NCI-H2196 (cell line): ENCODE measurements around the gene IPP.
"Not testable (repeated sequence)": the region's sequence is repeated elsewhere in the genome, so short reads cannot be mapped to it uniquely, and the experiment has no call there.

Experiments used
- DNase-seq: peaks from one replicate; lab custom pipeline; 2025; ENCODE audit not compliant: unreplicated experiment; lab: John Stamatoyannopoulos, UW

Gene IPP

DNA sequence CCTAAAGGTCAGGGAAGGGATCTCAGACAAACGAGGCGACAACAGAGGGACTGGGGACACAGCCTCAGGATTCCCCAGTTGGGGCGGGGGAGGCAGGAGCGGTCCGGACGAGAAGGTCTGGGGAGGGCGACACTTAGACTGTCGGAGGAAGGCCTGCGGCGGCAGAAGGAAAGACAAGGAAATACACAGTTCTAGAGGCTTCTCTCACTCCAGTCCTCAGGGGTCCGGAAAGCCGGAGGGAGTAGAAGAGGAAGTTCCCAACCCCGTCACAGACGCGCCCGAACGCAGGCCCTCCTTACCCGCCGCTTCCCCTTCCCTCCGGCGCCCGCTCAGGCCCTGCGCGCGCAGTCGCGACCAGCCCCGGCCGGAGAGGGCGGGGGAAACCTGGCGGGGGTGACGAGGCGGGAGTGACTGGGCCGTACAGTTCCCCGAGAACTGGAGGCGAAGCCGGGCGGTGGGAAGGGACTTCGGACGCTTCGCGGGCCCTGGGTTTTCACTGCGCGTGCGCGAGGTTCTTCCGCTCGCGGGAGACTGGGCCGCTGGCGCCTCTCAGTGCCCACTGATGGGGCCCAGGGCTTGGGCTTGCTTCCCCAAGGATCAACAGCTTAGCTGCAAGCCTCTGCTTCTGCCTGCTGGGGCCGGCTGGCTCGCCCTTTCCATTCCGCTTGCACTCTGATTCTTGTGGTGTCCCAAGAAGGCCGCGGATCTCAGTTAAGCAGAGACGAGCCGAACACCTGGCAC lies at the start of gene IPP:
Gene IPP, minus strand, starts transcription at position 356 of the 741 bp plus-strand sequence. CDS start 4,242 bp downstream, outside the sequence.
- DNase-seq: peak; percentile 99

DNA sequence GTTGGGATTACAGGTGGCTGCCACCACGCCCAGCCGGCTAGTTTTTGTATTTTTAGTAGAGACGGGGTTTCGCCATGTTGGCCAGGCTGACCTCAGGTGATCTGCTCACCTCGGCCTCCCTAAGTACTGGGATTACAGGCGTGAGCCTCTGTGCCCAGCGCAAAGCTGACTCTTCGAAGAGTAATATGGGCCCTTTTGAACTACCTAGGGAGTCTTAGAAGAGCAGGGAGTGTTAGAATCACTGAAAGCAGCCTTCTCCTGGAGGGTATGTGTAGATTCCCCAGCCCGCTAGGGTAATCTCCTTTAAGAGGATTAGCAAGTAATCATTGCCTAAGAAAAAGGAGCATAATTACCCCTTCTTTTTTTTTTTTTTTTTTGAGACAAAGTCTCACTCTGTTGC lies 46.5 kb upstream of the IPP start:
- no peak for DNase-seq

DNA sequence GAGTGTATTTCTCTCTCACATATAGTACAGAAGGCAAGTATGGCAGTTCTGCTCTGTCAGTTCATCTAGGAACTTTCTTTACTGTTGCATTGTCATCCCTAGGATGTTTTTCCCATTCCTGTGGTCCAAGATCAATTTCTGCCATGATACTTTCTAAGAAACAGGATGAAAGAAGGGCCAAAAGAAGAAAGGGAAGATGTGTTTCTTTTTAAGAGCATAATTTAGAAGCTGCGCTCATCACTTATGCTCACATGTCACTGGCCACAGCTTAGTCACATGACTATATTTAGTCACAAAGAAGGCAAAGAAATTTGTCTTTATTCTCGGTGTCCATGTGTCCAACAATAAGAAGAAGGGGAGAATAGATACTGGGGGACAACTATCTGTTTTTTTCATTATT lies 45.9 kb upstream of the IPP start:
- no peak for DNase-seq

DNA sequence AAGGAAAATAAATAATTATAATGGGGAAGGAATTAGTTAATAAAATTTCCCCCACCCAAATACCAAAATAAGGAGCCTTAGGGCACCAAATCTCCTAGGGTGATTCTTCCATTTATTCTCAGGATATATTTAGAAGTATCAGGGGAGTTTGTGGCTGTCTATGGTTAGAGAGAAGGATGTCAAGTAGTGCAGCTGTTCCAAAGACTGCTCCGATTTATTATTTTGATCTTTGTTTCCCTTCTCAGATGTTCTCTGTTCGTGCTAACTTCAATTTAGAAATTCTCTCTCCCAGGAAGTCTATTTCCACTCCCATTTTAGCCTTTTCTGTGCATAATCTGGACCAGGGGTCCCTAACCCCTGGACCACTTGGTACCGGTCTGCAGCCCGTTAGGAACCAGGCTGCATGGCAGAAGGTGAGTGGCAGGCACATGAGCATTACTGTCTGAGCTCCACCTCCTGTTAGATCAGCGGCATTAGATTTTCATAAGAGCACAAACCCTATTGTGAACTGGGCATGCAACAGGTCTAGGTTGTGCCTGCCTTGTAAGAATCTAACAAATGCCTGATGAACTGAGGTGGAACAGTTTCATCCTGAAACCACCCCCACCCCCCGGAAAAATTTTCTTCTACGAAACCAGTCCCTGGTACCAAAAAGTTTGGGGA lies 43.6 kb upstream of the IPP start:
- DNase-seq: no peak

DNA sequence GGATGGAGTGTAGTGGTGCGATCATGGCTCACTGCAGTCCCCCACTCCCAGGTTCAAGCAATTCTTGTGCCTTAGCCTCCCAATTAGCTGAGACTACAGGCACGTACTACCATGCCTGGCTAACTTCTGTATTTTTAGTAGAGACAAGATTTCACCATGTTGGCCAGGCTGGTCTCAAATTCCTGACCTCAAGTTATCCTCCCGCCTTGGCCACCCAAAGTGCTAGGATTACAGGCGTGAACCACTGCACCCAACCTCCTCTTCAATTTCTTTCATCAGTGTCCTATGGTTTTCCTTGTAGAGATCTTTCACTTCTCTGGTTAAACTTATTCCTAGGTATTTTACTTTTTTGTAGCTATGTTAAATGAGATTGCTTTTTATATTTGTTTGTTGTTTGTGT lies 42.3 kb upstream of the IPP start:
- DNase-seq: no peak

DNA sequence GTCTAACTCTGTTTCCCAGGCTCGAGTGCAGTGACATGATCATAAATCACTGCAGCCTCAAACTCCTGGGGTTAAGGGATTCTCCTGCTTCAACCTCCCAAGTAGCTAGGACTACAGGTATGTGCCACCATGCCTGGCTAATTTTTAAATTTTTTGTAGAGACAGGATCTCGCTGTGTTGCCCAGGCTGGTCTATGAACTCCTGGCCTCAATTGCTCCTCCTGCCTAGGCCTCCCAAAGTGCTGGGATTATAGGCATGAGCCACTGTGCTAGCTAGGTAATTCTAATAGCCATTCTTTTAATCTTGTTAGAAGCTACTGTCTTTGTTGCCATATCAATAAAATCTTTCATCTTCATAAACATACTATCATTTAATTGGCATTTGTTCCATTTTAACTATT lies 39.1 kb upstream of the IPP start:
- DNase-seq: no peak

DNA sequence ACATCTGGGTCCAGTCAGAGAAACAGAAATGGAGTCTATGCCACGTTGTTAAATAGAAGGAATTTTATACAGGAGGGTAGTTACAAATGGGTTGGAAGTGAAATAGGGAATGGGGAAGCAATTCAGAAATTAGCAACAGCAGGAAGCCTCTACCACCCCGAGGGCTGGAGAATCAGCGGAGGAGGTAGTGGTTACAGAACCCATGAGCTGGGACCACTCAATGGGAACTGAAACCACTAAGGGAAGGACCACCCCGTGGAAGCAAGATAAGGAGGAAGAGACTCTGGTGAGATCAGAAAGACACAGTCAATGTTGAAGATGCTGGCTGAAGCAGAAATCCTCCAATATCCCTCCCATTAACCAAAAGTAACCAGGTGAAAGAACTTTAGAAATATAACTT lies 37.5 kb upstream of the IPP start:
- no peak for DNase-seq

DNA sequence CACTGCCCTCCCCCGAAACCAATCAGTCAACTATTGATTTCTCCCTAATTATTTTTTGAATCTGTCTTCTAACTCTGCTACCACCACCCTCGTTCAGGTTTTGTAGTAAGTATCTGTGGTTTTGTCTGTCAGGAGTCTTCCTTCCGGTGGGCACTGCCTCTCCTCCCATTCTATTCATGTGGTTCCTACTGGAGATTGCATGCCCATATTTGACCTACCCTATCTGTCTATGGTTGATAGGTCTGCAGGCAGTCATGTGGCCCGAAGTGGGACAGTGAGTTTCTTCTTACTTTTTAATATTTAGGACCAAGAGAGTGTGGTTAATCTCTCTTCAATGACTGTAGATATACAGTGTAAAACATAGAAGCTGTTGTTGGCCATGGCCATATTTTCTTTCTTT lies 35.1 kb upstream of the IPP start:
- no peak for DNase-seq

DNA sequence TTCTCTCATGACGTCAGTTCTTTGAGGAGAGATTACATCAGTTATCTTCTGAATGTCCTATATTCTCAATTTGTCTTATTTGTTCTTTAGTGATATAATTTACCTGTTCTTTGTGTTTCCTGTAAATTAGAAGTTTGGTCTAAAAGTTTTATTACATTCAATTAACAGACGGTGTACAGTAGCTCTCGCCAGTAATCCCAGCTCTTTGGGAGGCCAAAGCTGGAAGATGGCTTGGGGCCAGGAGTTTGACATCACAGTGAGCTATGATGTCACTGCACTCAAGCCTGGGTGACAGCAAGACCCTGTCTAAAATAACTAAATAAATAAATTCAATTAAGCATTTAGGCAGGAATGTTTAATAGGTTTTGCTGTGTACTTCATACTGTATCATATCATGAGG lies 25.3 kb upstream of the IPP start:
- no peak for DNase-seq

DNA sequence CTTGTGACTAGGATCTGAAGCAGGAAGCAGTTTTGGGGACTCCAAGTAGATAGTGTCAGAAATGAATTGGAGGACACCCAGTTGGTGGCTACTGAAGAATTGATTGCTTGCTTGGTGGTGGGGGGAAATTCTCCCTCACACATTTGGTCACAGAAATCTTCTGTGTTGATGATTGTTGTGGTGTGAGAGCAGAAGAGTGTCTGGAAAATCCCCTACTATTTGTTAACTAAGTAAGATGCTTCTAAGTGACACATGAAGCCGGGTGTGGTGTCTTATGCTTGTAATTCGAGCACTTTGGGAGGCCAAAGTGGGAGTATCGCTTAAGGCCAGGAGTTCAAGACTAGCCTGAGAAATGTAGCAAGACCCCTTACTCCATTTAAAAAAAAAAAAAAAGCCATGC lies 22.5 kb upstream of the IPP start:
- DNase-seq: no peak

DNA sequence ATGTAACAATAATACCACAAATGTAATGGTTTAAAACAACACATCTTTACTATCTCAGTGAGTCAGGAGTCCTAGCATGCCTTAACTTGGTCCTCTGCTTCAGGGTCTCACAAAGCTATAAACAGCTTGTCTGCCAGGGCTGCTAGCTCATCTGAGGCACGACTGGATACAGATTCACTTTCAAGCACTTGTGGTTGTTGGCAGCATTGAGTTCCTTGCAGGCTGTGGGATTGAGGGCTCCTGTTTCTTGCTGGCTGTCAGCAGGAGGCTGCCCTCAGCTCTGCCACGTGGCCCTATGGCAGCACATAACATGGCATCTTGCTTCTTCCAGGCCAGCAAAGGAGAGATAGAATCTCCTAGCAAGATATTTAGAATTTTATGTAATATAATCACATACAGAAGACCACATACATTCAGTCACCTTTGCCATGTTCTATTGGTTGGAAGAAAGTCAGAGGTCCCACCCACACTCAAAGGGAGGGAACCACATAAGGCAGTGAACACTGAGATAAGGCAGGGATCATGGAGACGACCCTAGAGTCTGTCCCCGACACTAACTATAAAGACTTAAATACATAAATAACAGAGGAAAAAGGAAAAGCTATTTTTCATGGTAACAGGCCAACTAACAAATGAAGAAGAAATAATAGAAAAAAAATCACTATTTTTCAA lies 18.9 kb upstream of the IPP start:
- DNase-seq: peak; percentile 10

DNA sequence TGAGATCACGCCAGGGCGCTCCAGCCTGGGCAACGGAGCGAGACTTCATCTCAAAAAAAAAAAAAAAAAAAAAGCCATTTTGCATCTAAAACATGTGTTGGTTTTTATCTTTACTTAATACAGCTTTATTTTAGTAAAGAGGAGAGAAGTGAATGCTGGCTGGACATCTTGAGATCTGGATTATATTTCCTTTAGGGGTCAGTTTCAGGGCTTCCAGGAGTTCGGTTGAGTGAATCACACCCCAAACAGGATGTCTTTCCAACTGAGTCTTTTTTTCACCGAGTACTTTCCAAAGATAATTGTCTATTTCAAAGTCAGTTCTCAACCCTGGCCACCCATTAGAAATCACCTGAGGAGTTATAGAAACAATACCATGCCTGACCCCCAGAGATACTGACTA lies 16.6 kb upstream of the IPP start:
- DNase-seq: no peak

DNA sequence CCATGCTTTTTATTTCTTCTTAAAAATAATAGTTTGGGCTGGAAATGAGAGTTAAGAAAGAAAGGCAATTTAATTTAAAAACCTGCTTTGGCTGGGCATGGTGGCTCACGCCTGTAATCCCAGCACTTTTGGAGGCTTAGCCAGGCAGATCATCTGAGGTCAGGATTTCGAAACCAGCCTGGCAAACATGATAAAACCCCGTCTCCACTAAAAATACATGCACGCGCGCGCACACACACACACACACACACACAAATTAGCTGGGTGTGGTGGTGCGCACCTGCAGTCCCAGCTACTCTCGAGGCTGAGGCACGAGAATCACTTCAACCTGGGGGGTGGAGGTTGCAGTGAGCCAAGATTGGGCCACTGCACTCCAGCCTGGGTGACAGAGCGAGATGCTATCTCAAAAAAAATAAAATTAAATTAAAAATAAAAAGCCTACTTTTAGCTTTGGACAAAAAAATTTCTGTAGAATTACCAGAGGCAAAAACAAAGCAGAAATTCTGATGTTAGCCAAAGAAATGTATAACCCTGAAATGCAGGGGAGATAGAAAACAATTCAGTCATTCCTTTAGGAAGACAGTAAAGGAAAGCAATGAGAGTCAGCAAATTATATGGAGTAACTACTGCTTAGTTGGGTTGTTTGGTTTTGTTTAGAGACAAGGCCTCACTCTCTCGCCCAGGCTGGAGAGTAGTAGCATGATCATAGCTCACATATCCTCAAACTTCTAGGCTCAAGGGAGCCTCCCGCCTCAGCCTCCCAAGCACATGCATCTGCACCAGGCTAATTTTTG lies 15.7 kb upstream of the IPP start:
- no peak for DNase-seq

DNA sequence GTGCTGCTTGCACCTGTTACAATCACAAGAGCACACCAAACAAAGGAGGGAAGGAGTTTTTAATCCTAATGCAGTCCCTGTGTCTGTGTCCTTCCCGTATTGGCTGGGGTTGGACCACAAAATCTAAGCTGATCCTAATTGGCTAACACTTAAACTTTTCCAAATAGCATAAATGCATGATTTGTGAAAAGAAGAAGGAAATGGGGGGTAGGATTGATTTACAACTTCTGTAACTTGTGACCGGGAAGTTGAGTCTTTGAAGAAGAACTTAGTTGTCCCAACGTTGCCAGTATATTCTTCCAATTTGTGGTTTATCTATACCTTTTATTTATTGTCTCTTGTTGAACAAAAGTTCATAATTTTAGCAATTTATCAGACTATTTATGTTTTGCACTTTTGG lies 11.8 kb upstream of the IPP start:
- DNase-seq: no peak

DNA sequence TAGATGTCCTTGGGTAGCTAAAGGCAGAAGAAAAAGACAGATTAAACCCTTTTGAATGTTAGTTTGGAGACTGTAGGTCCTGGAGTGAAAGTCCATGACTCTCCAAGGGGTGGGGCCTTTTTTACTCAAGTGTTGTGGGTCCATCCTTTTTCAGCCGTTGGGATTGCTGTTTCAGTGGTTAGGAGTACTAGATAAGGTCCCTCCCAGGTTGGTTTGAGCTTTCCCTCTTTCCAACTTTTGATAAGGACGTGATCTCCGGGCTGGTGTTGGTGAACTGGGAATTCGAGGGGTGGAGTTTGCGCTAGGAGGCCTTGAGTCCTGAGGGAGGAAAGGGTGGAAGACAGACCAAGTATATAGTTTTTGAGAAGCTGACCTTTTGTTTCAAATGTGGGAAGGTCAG lies 5.2 kb upstream of the IPP start:
- DNase-seq: no peak

DNA sequence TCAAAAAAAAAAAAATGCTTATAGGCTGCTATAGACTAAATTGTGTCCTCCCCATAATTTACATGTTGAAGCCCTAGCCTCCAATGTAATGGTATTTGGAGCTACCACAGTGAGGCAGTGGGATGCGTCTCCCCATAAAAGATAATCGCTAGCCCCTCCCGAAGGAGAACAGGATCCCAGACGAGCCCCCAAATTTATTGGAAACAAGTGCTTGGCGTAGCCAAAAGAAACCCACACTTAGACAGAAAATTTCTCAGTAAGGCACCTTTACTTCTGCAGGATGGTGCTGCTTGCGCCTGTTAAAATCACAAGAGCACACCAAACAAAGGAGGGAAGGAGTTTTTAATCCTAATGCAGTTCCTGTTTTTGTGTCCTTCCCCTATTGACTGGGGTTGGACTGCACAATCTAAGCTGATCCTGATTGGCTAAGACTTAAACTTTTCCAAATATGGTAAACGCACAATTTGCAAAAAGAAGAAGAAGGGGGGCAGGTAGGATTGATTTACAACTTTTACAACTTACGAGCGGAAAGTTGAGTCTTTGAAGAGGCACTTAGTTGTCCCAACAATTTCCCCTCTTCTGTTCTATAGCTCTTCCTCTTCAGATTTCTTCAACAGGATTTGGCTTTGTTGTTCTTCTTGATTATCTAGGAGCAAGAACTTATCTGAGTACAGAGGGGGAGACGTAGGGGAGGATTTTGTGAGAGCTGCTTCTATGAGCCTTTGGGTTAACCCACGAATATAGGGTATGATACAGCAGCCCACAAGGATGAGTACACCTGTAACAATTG lies 3.0 kb upstream of the IPP start:
- DNase-seq: peak; percentile 22

DNA sequence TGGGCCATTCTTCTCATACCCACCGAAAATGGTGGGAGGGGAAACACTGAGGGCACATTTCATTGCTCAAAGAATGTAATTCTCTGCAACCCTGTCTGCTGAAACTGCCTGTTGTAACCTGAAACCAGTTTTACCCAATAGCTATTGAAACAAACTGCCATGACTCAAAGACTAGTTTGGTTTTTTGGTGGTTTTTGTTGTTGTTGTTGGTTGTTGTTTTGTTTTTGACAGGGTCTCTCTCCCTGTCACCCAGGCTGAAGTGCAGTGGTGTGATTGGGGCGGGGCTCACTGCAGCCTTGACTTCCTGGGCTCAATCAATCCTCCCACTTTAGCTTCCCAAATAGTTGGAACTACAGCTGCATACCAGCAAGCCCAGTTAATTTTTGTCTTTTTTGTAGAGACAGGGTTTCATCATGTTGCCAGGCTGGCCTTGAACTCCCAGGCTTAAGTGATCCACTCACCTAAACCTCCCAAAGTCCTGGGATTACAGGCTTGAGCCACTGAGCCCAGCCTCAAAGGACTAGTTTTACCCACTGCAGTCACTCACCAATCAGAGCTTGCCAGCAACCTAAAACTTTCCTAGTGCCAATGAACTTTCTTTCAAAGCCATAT lies 2.1 kb upstream of the IPP start:
- DNase-seq: no peak

DNA sequence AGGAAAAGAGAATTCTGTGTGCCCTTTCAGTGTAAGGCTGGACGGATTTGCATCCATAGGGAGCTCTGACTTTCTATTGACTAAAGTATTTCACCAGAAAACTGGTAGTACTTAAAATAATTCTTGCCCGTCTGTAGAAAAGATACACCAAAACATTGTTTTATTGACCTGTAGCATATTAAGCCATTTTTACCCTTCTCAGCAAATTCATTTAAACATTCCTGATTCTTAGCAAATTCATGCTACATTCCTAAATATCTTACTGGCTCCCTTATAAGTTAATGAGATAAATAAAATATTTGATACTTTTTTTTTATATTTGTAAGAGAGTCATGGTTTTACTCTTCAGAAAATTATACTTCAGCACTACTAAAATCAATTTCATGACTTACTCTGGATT lies 1.6 kb upstream of the IPP start:
- no peak for DNase-seq

DNA sequence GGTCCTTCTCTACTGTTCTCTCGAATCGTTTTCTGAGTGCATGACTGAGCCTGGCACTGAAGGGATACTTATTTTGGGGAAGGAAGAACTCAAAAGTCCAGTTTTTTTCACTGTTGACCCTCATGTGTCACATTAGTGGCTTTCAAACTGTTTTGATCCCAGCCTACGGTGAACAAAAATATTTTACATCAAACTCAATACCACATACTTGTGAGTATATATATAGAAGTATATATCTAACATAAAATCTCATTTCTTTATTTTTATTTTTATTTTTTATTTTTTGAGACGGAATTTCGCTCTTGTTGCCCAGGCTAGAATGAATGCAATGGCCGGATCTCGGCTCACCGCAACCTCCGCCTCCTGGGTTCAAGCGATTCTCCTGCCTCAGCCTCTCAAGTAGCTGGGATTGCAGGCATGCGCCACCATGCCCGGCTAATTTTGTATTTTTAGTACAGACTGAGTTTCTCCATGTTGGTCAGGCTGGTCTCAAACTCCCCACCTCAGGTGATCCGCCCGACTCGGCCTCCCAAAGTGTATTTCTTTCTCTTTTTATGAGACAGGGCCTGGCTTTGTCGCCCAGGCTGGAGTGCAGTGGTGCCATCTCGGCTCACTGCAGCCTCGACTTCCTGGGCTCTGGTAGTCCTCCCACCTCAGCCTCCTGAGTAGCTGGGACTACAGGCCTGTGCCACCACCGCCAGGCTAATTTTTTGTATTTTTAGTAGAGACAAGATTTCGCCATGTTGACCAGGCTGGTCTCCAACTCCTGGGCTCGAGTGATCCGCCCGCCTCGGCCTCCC lies 786 bp upstream of the IPP start:
- not testable (repeated sequence) for DNase-seq

DNA sequence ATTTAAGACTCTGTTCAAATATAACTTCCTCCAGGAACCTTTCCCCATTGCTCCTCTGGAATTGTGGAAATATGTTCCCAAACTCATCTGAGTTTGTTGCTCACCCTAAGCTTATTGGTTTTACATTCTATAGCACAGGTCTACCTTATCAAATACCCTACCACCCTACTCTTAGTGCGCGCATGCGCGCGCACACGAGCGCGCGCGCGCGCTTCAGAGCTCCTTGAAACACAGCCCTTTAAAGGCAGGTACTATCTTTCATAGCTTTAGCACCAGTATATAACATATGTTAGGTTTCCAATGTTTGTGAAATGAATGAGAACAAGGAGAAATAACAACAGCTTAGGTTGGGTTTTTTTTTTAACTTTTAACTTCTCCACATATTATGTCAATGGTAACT lies 3.5 kb downstream of the IPP start:
- no peak for DNase-seq
